NCI-H1417 (cell line): ENCODE data around the gene SLC26A9.

Experiments
- DNase-seq, 3 experiments: peaks; one replicate each; lab custom pipeline; 2025; lab: John Stamatoyannopoulos, UW

SLC26A9 gene

DNA sequence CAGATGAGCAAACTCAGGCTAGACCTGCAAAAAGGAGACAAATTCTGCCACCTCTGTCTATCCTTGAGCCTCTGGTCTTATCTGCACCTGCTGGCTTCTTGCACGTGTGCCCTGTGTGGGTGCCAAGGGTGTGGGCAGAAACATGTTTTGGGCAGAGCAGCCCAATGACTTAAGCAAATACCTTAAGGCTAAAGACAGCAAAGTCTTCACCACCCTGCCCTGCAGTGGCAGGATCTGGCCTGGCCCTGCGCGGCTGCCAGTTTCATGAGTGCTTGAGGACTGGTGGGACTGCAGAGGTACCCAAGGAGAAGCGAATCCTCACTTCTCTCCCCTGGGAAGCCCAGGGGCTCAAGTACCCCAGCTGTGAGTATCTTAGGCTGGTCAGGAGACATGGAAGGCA lies 3.8 kb upstream of the SLC26A9 start:
- no peak for DNase-seq

DNA sequence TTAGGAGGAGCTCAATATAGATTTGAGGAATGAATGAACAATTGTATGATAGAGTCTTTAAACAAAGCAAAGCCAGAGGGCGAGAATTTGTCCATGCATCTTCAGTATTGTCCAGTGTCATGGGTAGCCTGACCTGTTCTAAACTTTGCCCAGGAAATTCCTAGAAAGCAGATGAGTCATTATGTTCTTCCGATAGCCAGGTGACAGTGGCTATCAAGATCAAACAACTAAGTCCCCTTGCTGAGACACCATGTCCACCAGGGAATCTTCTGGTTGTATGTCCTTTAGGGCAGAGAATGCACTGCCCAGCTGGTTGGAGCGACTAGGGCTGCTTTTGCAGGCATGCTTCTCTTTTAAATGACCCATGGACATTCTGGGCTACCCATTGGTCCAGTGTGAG lies 1.8 kb upstream of the SLC26A9 start:
- no peak for DNase-seq

DNA sequence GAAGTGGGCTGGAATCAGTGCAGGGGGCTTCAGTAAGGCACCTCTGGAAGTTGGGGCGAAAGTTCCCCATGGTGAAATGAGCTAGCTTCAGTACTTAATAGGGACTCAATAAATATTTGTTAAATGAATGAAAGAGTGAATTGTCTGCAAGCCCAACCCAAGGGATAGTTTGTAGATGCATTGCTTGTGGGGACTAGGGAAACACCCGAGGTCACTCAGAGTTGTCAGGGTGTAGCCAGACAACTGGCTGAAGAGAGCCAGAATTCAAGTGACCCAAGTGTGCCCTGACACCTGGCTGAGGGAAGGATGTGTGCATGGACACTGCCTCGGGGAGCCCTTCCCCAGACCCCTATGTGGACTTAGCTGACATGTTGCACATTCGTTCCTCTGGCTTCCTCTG lies 1.3 kb upstream of the SLC26A9 start:
- no peak for DNase-seq

DNA sequence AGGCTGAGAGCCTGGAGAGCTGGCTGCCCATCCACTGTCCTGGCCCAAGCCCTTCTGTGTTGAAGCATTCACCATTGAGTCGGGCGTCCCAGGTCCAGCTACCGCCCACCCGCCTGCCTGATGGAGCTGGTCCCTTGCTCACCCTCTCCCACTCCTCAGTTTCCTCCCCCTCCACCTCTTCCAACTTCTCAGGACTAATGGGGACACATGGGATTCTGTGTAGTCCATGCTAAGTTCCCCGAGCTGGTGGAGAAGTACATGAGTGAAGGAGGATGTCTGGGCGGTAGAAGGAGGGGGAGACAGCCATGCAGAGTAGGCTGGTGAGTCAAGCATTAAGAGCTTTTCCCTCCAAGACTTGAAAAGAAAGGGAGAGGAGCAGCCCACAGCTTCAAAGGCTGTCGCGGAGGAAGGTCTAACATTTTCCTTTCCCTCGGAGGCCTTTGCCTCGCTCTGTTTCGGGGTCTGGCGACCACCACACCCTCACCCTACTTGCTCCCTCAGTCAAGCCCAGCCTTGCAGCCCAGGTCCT lies 561 bp downstream of the SLC26A9 start:
- no peak for DNase-seq

DNA sequence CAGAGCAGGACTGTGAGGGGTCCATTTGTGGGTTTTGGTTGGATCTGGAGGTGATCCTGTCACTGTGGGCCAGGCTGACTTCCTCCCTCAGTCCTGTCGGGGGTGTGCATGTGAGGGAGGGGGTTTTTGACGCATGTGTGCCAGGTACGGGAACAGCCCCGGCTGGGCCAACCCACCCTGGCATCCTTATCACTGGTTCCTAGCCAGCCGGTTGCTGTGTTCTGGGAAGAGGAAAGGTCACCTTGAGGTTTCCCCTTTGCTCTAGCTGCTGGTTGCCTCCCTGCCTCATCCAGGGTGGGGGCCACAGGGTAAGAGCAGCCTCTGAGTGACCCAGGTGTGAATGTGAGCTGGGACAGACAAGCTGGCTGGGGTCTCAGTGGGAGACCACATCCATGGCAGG lies 2.5 kb downstream of the SLC26A9 start:
- no peak for DNase-seq

DNA sequence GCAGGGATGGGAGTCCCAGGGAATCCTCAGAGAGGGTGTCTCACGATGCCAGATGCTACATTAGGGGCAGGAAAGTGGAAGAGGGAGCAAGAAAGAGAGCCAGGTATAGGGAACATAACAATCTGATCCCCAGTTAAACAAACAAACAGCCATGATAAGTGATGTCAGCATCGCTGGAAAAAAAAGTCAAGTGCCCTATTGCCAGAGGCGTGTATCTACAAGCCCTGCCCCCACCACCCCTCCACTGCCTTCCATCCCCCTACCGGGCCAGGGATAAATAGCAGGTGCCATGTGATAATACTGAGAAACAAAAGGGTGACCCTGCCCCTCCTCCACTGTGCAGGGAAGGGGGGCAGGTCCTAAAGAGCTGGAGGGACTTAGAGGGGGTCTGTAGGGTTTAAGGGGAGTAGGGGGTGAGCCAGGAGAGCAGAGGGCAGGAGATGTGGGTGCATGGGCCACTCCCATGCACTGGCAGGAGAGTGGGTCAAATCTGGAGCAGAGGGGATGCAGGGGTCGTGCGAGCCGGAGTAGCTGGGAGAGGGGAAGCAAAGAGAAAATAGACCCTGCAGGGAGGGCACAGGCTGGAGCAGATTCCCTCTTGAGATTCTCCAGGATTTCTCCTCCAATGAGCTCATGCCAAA lies 3.4 kb downstream of the SLC26A9 start:
- DNase-seq, result peak; percentile 78 to 98 (median 91)

DNA sequence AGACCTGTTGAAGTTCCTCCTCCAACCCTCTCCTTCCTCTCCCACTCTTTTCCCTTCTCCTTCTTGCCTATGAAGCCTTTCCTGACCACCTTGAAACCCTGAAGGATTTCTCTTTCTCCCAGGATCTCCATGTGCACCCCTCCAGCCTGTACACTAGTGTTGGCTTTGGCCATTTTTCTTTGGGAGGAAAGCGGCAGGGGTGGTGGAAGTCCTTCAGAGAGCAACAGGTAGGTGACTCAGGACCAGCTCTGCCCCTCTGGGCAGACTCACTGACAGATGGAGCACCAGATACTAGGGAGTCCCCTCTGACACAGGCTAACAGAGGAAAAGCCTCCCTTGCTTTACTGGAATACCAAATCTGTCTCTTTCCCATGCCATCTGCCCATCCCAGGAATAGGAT lies 4.6 kb downstream of the SLC26A9 start:
- no peak for DNase-seq

DNA sequence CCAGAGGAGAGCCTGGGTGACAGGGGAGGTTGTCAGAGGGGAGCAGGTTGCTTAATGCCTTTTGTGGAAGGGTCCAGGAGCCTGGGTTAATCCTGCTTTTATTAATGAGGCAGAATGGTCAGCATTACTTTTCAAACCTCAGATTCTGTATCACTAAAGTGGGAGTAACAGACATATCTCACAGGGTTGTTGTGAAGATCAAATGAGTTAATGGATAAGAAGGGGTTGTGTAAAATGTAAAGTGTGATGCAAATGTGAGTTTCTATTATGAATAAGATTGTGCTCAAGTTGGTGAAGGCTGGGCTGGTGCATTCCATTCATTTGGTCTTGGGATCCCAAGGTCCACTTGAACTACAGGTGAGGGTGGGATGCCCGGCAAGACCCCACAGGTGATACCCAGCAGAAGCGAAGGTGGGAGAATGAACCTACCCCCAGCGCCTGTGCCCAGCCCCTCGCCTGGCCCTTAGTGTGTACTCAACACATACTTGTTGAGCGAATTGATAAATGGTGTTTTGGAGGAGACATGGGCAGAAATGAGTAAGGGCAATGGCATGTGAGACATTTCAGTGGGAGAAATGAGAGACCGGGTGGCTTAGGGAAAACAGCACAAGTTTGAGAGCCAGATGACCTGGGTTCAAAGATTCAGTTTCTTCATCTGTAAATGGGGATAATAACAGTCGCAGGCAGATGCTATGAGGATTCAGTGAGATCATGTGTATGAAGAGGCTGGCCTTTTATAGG lies 6.2 kb downstream of the SLC26A9 start:
- DNase-seq, result no peak

DNA sequence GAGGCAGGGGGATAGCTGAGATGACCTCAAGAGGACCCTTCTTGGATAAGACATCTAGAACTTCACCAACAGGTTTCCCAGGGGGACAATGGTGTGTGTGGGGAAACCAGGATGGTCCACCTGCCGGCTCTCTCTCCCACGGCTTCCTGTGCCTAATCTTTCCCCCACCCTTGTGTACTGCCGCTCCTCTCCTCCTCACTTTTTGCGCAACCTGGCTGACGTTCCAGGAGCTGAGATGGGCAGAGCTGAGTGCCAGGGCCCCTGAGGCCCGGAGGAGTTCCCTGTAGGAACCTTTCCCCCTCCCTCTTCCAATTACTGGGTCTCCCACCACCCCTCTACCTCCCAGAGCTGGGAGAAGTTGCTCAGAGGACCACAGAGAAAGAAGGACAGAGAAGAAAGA lies 6.9 kb downstream of the SLC26A9 start:
- DNase-seq, result no peak

DNA sequence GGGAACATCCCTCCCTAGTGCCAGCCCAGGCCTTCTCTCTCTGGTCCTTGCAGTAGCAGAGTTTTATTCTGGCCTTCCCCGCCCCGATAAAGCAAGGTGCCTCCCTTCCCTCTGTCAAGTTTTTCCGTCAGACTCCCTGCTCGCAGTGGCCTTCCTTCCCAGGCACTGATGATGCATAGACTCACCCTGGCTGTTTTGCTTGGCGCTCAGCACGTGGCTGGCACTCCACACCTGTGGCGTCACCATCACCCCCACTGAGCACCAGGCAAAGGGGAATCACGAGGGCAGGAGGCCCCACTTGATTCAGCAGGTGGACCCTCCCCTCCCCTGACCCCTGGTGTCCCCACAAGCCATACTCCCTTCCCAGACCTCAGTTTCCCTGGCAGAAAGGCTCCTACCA lies 7.4 kb downstream of the SLC26A9 start:
- DNase-seq, result no peak

DNA sequence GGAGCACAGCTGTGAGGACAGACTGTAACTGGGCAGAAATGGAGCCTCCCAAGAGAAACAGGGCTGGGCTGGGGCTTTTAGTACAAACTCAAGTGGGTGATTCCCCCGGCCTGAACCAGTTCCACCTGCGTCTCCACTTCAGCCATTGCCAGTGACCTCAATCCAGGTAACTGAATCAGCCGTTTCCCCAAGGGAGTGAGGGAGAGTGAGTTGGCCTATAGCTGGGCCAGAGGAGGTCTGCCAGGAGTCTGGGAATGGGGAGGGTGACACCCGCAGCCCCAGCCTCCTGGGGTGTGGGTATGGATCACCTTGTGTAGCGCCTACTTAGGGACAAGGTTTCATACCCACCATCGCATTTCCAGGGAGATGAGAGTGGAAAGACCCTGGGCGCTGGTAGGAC lies 8.5 kb downstream of the SLC26A9 start:
- DNase-seq, result peak in 1 of 3 experiments; percentile 96

DNA sequence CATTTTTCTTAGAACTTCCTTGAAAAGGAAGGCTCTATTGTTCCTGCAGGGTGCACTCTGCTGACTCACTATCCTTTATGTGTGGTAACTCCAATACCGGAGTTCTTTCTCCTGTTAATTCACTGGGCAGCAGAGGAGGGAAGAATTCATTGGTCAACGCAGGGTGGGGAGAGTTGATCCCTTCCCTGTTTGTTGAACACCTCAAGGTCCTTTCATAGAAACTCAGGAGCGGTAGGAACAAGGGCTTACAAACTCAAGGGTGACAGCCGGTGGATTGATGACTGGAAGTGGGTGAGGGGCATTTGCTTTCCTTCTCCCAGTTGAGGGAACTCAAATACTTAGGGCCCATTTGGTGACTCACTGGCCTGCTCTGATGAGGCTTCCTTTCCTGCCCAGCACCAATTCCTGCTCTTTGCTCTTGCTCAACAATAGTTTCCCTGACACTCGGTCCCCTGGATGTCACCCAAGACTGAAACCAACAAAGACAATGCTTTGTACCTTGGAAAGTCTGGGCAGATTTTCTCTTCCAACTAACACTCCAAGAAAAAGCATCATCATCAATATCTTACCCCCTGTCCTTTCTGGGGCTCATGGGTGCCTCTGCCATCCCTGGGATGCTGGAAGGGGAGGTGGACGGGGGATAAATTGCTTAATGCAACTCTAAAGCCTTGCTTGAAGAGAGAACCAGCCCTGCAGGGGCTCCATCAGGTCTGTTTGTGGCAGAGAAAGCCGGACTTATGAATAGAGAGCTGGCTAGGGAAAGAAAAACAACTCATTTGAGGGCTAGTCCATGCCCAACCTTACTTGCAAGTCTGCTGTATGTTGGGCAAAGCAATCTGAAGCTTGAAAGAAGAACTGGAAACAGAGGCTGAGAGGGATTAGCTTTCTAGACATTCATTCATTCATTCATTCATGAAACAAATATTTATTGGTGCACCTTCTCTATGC lies 9.3 kb downstream of the SLC26A9 start:
- no peak for DNase-seq

DNA sequence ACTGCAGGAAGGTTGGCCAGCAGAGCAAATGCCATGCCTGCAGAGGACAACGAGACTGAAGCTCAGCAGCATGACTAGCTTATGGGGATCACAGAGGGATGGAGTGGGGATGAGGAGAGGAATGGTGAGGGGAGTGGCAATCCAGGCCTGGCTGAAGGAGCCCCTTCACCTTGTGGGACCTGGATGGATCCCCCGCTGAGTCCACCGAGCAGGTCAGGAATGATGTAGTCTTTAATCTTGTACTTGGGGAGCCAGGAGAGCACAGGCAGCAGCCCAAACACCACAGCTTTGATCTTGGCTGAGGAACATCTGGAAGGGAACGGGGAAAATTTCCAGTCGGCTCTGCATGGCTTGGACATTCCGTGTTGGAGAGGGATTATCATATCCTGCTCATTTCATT lies 10.5 kb downstream of the SLC26A9 start:
- no peak for DNase-seq

DNA sequence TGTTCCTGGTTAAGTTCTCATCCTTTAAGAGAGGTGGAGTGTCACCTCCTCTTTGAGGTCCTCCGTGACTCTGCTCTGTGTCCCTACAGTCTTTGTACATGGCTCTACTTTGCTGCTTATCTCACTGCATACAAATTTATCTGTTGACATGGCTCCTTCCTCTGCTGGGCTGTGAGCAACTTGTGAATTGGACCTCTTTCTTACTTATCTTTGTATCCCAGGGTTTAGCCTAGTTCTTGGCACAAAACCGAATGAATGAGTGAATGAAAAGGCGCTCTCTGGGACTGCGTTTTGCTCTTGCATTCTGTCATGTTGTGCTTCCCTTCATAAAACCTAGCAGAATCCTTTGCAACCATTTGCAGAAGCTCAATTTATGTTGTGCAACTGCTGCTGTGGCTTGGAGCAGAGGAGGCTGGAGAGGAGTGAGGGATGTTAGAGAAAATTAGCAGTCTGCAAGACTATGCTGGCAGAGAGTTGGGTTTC lies 12.4 kb downstream of the SLC26A9 start:
- no peak for DNase-seq

DNA sequence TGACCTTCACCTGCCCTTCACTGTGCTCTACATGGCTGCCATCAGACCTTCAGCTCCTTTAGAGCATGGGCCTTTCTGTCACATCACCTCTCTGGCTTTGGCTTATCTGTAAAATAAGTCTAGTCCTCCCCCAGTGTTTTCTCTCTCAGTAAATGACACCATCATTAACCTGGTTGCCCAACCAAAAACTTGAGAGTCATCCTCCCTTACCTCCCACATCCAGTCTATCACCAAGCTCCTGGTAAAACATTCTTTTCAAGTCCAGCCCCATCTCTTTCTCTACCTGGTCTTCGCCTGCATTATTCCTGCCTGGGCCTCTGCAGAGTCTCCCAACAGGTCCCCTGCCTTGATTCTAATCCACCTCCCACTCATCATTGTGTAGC lies 13.1 kb downstream of the SLC26A9 start:
- DNase-seq, result no peak

DNA sequence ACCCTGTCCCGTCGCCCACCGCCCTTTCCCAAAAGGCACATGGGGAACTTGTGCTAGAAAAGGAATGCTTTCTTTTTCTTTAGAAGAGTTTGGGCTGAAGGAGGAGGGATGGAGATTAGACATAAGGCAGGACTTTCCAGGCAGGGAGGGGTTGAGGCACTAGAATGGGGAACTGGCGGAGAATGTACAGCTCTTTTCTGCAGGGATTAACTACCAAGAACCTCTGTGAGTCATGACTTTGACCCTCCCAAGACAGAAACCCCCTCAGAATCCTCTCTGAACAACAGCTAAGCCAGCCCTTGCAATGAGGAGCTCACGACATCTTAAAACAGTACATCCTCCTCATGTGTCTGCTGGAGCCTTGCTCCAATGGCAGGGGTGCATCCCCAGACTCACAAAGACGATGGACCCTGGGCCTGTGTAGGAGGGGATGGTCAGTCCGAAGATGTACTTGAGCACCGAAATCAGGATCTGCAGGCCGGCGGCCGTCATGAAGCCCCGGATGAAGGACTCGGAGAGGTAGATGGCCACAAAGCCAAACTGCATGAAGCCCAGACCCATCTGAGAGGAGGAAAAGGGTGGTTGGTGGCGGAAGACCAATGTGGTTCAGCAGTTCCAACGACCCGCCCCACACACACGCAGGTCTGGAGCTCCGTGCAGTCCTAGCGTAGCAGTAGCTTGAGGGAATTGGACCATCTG lies 13.6 kb downstream of the SLC26A9 start:
- DNase-seq, result no peak

DNA sequence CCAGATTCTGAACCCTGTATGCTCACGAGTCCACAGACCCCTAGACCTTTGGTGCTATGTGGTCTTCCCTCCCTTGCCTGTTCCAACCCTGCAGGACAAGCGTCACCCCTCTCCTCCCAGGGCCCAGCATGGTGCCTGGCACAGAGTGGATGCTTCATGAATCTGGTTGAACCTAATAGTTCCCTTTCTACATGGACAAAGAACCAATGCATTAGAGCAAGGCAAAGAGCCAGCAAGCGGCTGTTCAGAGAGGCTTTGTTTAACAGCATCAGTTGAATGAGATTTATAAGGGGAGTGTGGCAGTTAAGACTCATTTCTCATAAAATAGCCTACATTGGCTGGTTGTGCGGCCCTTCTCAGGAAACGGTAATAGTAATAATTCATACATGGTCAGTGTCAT lies 14.9 kb downstream of the SLC26A9 start:
- DNase-seq, result no peak

DNA sequence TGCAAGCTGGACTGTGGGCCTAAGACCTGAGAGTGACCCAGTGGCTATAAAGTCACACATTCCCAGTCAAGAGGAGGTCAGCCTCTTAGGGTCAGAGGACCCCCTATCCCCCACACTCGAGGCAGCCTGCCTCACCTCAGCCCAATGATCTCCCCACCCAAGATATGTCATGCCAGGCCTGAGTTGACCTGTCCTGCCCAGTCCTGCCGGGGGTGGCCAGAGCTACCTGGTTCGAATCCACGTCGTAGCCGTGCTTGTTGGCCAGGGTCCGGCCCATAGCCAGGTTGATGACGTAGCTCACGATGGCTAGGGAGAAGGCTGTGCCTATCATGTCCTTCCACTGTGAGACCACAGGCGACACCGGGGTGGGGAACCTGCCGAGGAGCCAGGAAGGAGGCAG lies 15.6 kb downstream of the SLC26A9 start:
- DNase-seq, result no peak

DNA sequence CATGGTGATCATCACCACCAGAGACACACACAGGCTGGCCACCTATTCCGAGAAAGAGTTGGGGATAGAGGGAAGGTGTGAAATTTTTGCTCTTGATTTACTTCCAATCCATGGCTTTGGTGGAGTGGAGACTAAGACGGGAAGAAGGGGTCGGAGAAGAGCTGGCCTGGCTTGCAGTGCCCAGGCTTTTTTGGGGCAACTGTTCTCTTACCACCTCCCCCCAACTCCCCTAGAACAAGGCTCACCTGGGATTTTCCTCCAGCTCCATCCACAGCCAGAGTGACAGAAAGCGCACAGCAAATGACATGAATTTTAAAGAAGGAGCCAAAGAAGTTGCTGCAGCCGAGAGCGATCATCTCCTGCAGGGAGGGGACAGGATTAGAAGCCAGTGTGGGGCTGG lies 16.0 kb downstream of the SLC26A9 start:
- DNase-seq, result no peak

DNA sequence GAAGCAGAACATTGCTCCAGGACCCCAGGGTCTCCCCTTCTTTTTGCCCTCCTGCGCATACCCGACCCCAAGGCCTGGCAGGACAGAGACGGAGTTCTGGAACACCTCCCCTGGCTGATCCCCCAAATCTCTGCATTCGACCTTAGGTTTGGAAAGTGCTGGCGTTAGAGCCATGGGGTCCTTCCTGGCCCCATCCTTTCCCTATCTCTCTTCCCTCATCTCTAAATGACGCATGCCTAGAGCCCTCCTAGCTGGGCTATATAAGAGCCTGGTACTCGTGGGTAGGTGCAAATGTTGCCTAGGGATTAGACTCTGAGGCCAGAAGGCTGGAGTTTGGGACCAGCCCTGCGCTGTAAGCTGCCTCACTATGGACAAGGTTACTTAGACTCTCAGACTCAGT lies 16.6 kb downstream of the SLC26A9 start:
- no peak for DNase-seq

DNA sequence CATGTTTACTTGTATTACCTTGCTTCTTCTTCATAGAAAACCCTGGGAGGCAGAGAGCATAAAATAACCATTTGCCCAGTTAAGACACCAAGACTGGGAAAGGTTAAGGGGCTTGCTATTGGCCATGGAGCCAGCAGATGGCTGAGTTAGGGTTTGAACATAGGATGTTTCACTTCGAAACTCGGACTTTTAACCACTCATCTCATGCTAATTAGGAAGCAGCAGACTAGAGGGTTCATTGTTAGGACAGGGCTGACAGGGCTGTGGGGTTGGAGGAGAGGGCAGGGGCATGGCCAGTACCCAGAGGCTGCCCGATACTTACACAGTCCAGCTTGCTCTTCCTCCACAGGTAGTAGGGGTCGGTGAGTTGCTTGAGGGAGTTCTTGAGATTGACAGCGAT lies 17.0 kb downstream of the SLC26A9 start:
- no peak for DNase-seq

DNA sequence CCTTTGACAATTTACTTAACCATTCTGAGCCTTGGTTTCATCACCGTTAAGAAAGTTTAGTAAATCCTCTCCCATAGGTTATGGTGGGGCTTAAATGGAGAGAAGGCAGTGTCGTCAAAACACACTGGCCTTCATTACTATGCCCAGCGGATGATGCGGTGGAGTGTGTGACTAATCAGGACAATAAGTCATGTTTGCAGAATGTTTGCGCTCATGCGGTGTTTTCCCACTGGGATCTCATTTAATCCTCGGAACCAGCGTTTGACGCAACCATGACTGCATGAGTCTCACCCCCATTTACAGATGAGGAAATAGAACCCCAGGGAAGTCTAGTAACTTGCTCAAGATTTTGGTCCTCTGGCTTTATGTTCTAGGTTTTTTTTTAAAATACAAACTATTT lies 17.5 kb downstream of the SLC26A9 start:
- DNase-seq, result no peak
